ENCODE results near the gene ADGRD1.

ADGRD1 gene

DNA sequence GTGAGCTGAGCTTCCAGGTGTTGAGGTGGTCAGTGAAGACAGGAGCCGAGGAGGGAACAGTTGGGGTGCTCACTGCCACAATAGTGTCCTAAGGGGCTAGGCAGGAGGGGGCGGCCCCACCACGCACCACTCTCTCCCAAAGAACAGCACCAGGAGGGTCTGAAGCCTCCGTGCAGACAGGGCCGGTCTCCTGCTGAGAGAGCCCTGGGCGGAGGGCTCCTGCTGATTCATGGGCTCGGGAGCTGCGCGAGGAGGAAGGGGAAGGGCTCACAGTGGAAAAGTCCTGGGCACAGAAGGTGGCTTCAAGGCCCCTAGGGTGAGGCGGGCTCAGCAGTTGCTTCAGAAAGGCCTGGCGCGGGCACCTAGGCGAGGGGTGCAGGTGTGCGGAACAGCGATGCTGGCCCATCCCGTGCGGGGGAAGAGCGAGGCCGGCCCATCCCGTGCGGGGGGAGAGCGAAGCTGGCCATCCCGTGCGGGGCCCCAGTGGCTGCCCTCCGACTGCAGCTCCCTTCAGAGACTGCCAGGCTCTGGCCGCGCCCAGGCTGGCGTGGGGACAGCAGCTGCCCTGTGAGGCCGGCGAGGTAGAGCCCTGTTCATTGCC, 176.7 kb downstream of the ADGRD1 start:
- Histone ChIP-seq H3K27ac (ENCODE audit: insufficient read depth, low read depth, low read length, poor library complexity, severe bottlenecking) (no peak overlapping the region), H3K9me3 (ENCODE audit: control insufficient read depth, low read length) (no peaks in the 10 kb centered on the region), H3K4me1 (ENCODE audit: control insufficient read depth, insufficient read depth, low read length) (no peaks in the 10 kb centered on the region), H3K27me3 (ENCODE audit: control insufficient read depth, insufficient read depth, low read length, poor library complexity, severe bottlenecking) (no peaks in the 10 kb centered on the region), H3K36me3 (ENCODE audit: control insufficient read depth, insufficient read depth, low read length) (no peaks in the 10 kb centered on the region), H3K4me3 (ENCODE audit: insufficient read depth, low read depth, low read length) (no peak overlapping the region)
- 91 to 94% methylated on average over 30 of the region's 30 CpGs for WGBS, 2 experiments

DNA sequence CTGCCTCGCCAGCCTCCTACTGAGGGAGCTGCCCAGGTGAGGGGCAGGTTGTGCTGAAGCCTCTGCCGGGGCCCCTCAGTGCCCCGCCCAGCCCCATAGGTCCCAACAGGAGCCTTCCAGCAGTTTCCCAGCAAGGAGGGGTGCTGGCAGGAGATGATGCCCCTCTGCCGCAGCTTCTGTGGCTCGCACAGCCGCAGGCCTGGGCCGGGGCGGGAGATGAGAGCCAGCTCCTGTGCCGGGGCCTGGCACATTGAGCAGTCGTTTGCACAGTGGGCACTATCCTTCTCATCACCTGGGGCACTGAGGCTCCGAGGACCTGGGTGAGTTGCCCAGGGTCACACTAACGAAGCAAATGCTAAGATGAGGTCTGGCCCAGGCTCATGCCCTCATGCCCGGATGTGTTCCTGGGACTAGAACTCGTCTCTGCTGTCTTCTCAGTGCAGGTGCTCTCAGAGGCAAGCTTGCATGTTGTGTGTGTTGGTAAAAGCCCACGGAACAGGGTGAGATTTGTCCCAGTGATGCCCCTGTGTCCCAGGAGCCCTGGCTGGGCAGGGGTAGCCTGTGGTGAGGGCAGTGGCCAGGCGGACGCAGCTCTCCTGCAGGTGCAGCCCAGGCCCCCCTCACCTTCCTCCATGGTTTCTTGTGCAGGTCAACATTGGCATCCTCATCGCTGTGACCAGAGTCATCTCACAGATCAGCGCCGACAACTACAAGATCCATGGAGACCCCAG, 177.5 kb downstream of the ADGRD1 start:
- Histone ChIP-seq H3K27me3 (ENCODE audit: control insufficient read depth, insufficient read depth, low read length, poor library complexity, severe bottlenecking) (no peaks in the 10 kb centered on the region), H3K36me3 (ENCODE audit: control insufficient read depth, insufficient read depth, low read length) (no peaks in the 10 kb centered on the region), H3K4me1 (ENCODE audit: control insufficient read depth, insufficient read depth, low read length) (no peaks in the 10 kb centered on the region), H3K27ac (ENCODE audit: insufficient read depth, low read depth, low read length, poor library complexity, severe bottlenecking) (no peak overlapping the region), H3K4me3 (ENCODE audit: insufficient read depth, low read depth, low read length) (no peak overlapping the region), H3K9me3 (ENCODE audit: control insufficient read depth, low read length) (no peaks in the 10 kb centered on the region)
- WGBS, 2 experiments = 94 to 95% methylated on average over 20 of the region's 20 CpGs

DNA sequence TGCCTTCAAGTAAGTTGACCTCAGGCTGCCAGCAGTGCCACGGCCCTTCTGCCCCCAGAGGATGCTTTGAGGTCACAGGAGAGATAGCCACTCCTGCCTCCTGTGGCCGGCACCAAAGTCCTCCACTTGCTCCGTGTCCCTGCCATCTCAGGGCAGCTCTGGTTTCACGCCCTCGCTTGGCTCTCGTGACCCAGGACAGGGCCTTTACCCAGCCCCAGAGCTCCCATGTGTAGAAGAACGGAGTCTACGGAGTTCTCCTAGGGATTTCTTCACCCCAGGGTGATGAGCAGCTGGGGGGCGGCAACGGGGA, 178.1 kb downstream of the ADGRD1 start:
- no peak overlapping the region for H3K4me3 ChIP-seq (ENCODE audit: insufficient read depth, low read depth, low read length)
- H3K36me3 ChIP-seq (ENCODE audit: control insufficient read depth, insufficient read depth, low read length) = no peaks in the 10 kb centered on the region
- H3K27ac ChIP-seq (ENCODE audit: insufficient read depth, low read depth, low read length, poor library complexity, severe bottlenecking) = no peak overlapping the region
- WGBS, 2 experiments = 90 to 94% methylated on average over 10 of the region's 10 CpGs
- no peaks in the 10 kb centered on the region for H3K27me3 ChIP-seq (ENCODE audit: control insufficient read depth, insufficient read depth, low read length, poor library complexity, severe bottlenecking)
- H3K9me3 ChIP-seq (ENCODE audit: control insufficient read depth, low read length) = no peaks in the 10 kb centered on the region
- H3K4me1 ChIP-seq (ENCODE audit: control insufficient read depth, insufficient read depth, low read length) = no peaks in the 10 kb centered on the region

DNA sequence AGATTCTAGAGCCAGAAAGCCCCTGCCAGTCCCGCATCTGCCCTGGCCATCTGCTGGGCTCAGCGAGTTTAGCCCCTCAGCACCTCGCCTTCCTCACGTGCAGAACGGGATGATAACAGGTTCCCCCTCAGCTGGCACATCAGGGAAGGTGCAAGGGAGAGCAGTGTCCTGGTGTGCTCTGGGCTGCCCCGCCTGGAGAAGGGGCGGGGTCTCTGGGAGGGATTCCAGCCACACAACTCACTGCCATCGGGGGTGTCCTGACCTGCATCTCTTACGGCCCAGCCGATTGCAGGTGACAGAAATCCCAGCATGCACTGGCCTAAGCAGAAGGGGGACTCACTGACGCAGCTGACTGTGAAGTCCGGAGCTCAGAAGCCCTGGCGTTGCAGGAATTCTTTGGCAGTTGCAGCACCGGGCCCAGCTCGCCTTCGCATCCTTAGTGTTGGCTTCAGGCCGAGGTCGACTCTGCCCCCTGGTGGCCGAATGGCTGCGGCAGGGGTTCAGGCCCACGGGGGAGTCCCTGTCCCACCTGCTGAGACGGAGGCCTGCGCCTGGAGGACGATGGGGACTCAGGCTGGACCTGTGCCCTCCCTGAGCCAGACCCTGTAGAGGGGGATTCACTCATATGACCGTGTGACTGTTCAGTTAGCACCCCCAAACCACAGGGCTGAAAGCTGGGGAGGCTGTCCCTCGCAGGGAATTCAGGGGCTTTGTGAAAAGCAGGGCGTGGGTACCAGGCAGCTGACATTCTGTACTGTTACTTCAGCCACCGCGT, 178.6 kb downstream of the ADGRD1 start:
- no peak overlapping the region for H3K4me3 ChIP-seq (ENCODE audit: insufficient read depth, low read depth, low read length)

DNA sequence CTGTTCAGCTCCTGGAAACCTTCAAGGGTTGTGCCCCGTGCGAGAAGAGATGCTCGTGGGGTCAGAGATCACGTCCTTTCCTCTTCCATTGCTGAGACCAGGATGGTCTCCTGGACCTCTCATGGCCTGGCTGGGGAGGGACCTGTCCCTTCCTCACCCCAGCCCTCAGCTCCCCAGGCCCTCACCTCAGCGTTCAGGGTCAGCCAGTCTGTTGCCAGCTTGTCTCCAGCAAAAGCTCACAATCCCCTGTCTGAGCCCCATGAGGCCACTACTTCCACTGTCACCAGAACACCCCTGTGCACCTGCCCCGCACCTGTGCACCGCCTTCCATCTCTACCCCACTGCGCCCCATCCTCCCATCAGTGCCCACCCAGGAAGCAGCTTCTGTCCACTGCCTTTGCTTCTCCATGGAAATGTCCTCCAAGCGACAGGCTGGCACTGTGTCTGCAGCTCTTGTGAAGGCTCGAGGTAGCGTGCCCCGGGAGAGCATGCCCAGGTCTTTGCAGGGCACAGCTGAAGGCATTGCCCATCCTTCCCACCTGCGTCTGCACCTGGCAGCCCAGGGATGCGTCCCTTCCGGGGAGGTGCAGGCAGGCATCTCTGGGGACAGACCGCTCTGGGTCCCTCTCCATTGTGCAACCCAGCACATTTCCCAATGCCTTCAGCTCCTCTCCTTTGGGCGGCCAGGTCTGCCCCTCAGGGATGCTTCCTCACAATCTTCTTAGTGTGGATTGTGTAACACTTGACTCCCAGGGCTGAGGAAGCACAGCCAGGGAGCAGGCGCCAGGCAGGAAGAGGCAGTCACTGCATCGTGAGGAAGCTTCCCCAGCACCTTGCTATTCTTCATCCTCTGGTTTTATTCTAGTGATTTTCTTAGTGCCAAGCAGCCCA, 179.6 kb downstream of the ADGRD1 start:
- H3K9me3 ChIP-seq (ENCODE audit: control insufficient read depth, low read length) = no peaks in the 10 kb centered on the region
- no peak overlapping the region for H3K27ac ChIP-seq (ENCODE audit: insufficient read depth, low read depth, low read length, poor library complexity, severe bottlenecking)
- H3K4me3 ChIP-seq (ENCODE audit: insufficient read depth, low read depth, low read length) = no peak overlapping the region
- H3K27me3 ChIP-seq (ENCODE audit: control insufficient read depth, insufficient read depth, low read length, poor library complexity, severe bottlenecking) = no peaks in the 10 kb centered on the region
- no peaks in the 10 kb centered on the region for H3K4me1 ChIP-seq (ENCODE audit: control insufficient read depth, insufficient read depth, low read length)
- WGBS, 2 experiments = 89 to 94% methylated on average over 19 of the region's 19 CpGs
- H3K36me3 ChIP-seq (ENCODE audit: control insufficient read depth, insufficient read depth, low read length) = no peaks in the 10 kb centered on the region

More for the DNA sequence above, 178.6 kb downstream of the ADGRD1 start:
- Histone ChIP-seq H3K4me1 (ENCODE audit: control insufficient read depth, insufficient read depth, low read length) (no peaks in the 10 kb centered on the region), H3K36me3 (ENCODE audit: control insufficient read depth, insufficient read depth, low read length) (no peaks in the 10 kb centered on the region), H3K9me3 (ENCODE audit: control insufficient read depth, low read length) (no peaks in the 10 kb centered on the region), H3K27me3 (ENCODE audit: control insufficient read depth, insufficient read depth, low read length, poor library complexity, severe bottlenecking) (no peaks in the 10 kb centered on the region), H3K27ac (ENCODE audit: insufficient read depth, low read depth, low read length, poor library complexity, severe bottlenecking) (no peak overlapping the region)
- 28 to 29% methylated on average over 29 of the region's 29 CpGs for WGBS, 2 experiments

DNA sequence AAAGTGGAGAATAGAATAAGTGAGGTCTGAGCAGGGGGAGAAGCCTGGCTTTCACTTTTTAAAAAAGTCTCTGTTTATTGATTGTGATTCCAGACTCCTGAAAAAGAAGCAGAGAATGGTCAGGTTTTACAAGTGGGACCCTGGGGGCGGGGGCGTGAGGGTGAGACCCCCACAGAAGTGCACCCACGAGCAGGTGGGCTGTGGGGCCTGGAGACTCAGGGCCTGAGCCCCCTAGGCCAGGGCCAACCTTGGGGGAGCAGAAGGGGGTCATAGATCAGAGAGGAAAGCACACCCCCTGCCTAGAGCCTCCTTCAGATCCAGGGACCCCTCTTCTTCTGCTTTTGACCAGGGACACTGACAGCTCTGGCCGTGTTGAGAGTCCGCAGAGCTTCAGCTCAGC, 180.3 kb downstream of the ADGRD1 start:
- no peaks in the 10 kb centered on the region for H3K4me1 ChIP-seq (ENCODE audit: control insufficient read depth, insufficient read depth, low read length)
- H3K36me3 ChIP-seq (ENCODE audit: control insufficient read depth, insufficient read depth, low read length) = no peaks in the 10 kb centered on the region
- H3K27me3 ChIP-seq (ENCODE audit: control insufficient read depth, insufficient read depth, low read length, poor library complexity, severe bottlenecking) = no peaks in the 10 kb centered on the region
- 85 to 88% methylated on average over 5 of the region's 5 CpGs for WGBS, 2 experiments
- no peak overlapping the region for H3K4me3 ChIP-seq (ENCODE audit: insufficient read depth, low read depth, low read length)
- no peak overlapping the region for H3K27ac ChIP-seq (ENCODE audit: insufficient read depth, low read depth, low read length, poor library complexity, severe bottlenecking)
- no peaks in the 10 kb centered on the region for H3K9me3 ChIP-seq (ENCODE audit: control insufficient read depth, low read length)

DNA sequence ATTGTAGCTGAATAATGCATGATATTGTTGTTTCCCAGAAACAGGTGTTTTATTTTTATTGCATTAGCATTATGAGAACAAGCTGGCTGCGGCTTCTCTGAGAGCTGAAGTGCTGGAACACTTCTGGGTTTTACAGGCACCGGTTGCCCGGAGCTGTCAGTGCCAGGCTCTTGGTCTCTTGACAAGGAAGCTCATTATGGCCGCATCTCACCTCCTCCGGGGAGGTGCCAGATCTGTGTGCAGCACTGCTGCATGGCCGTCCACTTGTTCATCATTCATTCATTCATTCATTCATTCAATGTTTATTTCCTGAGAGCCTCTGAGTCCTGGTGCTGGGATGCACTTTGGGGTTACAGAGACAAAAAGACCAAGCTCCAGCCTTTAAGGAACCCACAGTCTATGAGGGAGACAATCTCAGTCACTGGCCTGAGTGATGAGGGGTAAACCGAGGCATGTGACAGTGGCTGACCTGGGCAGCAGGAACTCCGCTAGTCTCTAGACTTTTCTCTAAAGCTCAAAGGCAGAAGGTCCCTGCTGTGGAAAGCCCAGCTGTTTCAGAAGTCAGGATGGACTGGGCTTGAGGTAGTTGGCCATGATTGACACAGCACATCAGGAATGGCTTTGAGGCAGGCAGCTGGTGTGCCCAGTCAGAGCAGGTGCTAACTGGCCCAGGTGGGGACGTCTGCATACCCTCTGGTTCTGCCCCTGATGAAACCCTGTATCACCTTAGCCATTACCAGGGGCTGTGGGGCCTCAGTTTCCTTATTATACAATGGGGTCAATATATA, 181.0 kb downstream of the ADGRD1 start:
- Histone ChIP-seq H3K9me3 (ENCODE audit: control insufficient read depth, low read length) (no peaks in the 10 kb centered on the region), H3K36me3 (ENCODE audit: control insufficient read depth, insufficient read depth, low read length) (no peaks in the 10 kb centered on the region), H3K27me3 (ENCODE audit: control insufficient read depth, insufficient read depth, low read length, poor library complexity, severe bottlenecking) (no peaks in the 10 kb centered on the region), H3K4me3 (ENCODE audit: insufficient read depth, low read depth, low read length) (no peak overlapping the region), H3K4me1 (ENCODE audit: control insufficient read depth, insufficient read depth, low read length) (no peaks in the 10 kb centered on the region), H3K27ac (ENCODE audit: insufficient read depth, low read depth, low read length, poor library complexity, severe bottlenecking) (no peak overlapping the region)
- WGBS, 2 experiments = 89 to 93% methylated on average over 9 of the region's 9 CpGs

DNA sequence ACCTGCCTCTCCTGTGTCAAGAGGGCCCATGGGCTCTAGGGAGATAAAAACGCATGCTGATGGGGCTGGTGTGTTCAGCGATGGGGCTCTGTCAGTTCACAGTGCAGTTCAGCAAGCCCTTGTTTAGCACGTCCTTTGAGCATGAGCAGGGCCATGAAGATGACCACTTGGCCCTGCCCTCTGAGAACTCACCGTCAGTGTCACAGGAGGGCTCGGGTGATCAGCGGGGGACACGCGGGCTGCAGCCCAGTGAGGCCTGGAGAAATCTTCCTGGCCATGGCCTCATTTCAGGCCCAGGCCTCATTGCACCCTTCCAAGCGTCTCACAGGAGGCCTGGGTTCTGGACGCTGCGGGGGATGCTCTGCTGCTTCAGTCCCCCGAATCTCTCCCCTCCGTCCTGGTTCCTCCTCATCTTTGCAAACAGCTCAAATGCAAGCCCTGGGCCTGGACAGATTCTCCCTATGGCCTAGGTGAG, 181.6 kb downstream of the ADGRD1 start:
- Histone ChIP-seq H3K27me3 (ENCODE audit: control insufficient read depth, insufficient read depth, low read length, poor library complexity, severe bottlenecking) (no peaks in the 10 kb centered on the region), H3K4me3 (ENCODE audit: insufficient read depth, low read depth, low read length) (no peak overlapping the region), H3K4me1 (ENCODE audit: control insufficient read depth, insufficient read depth, low read length) (no peaks in the 10 kb centered on the region), H3K9me3 (ENCODE audit: control insufficient read depth, low read length) (no peaks in the 10 kb centered on the region), H3K27ac (ENCODE audit: insufficient read depth, low read depth, low read length, poor library complexity, severe bottlenecking) (no peak overlapping the region), H3K36me3 (ENCODE audit: control insufficient read depth, insufficient read depth, low read length) (no peaks in the 10 kb centered on the region)
- 91 to 92% methylated on average over 13 of the region's 13 CpGs for WGBS, 2 experiments

DNA sequence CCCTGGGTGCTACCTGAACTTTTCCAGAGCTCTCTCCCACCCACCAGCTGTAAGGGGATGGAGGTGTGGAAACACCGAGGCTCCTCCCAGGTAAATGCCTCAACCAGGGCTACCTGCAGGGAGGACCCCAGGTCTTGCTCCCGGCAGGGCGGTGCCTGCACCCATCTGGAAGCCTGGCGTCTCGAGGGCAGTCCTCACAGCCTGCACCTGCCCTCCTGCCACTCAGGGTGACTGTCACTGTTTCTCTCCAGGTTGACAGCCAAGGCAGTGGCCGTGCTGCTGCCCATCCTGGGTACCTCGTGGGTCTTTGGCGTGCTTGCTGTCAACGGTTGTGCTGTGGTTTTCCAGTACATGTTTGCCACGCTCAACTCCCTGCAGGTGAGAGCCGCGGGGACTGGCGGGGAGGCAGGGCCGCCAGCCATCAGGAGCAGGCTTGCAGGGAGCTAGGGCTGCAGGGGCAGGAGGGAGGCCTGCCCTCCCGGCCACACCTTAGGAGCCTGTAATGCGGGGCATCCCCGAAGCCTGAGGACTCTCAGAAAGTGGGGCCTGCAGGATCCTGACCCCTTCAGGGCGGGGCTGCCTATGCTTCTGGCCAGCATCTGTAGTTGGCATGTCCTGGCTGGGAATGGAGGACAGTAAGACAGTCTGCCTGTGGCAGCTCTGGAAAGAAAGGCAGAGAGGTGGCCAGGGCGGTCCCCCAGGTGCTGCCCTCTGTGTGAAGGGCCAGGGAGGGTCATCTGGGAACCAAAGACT, 182.3 kb downstream of the ADGRD1 start:
- H3K4me1 ChIP-seq (ENCODE audit: control insufficient read depth, insufficient read depth, low read length) = no peaks in the 10 kb centered on the region
- no peak overlapping the region for H3K4me3 ChIP-seq (ENCODE audit: insufficient read depth, low read depth, low read length)
- H3K36me3 ChIP-seq (ENCODE audit: control insufficient read depth, insufficient read depth, low read length) = no peaks in the 10 kb centered on the region
- WGBS, 2 experiments = 92 to 93% methylated on average over 19 of the region's 19 CpGs
- H3K27ac ChIP-seq (ENCODE audit: insufficient read depth, low read depth, low read length, poor library complexity, severe bottlenecking) = no peak overlapping the region
- no peaks in the 10 kb centered on the region for H3K9me3 ChIP-seq (ENCODE audit: control insufficient read depth, low read length)
- H3K27me3 ChIP-seq (ENCODE audit: control insufficient read depth, insufficient read depth, low read length, poor library complexity, severe bottlenecking) = no peaks in the 10 kb centered on the region

Measured in ectodermal cell (in vitro differentiated cells).